HepG2 (cell line): ENCODE measurements around the gene LAMC3. TPM values are rescaled to one million over a fixed set of nuclear protein-coding genes. Genes with fewer than 3 reads are reported as not detected.

Experiments used
- CEBPB ChIP-seq: IDR thresholded peaks from 2 replicates; pipeline ENCODE4 v1.6.1; 2011; ENCODE audit warnings: low read depth, low read length, improper control_type of control experiment, borderline replicate concordance
- MLX ChIP-seq: IDR thresholded peaks from 2 replicates; pipeline ENCODE4 v1.6.1; 2016
- PREB ChIP-seq: sonication (generic); formaldehyde crosslinking; IDR thresholded peaks from 2 replicates; pipeline ENCODE4 v1.4.0; 2020; ENCODE audit warnings: missing genetic modification reagents
- ZFX ChIP-seq: sonication (generic); formaldehyde crosslinking; IDR thresholded peaks from 2 replicates; pipeline ENCODE4 v1.4.0; 2020; ENCODE audit warnings: mild to moderate bottlenecking, low read depth, missing genetic modification reagents, moderate library complexity
- ZNF44 ChIP-seq: sonication (generic); formaldehyde crosslinking; IDR thresholded peaks from 2 replicates; pipeline ENCODE4 v1.5.1; 2020; ENCODE audit warnings: mild to moderate bottlenecking, missing genetic modification reagents
- ZNF574 ChIP-seq: sonication (generic); formaldehyde crosslinking; IDR thresholded peaks from 2 replicates; pipeline ENCODE4 v1.4.0; 2020; ENCODE audit warnings: missing genetic modification reagents
- ZSCAN5A ChIP-seq: sonication (generic); formaldehyde crosslinking; IDR thresholded peaks from 2 replicates; pipeline ENCODE4 v1.8.0; 2022; ENCODE audit warnings: mild to moderate bottlenecking, missing genetic modification reagents, borderline replicate concordance
- polyA plus RNA-seq, 8 experiments: library from polyadenylated mRNA; depleted of rRNA in 3 of 8; stranded (reverse) in 7 of 8; unstranded in 1 of 8; fragments of >200 nt; fragmentation: Illumina TruSeq in 4 of 8; extraction: Trizol in 4 of 8; gene quantifications; 2 replicates each; pipeline versions ENCODE4 v1.2.1 to v1.2.3, GENCODE V29; 2011 to 2016; ENCODE audit warnings: low read depth in 4 of 8, missing spikeins in 1 of 8, mixed read lengths in 1 of 8; ENCODE audit not compliant: insufficient read depth in 1 of 8
- total RNA-seq, 5 experiments: library from RNA; depleted of rRNA; stranded (reverse); fragments of >200 nt; fragmentation: Illumina TruSeq; extraction: Trizol; gene quantifications; 2 replicates each; pipeline ENCODE4 v1.2.3, GENCODE V29; 2016; ENCODE audit warnings: low read depth in 1 of 5

The LAMC3 gene
- total and polyA plus RNA-seq, 2 of the 13 experiments (the other 11 are each of a cell fraction or from before 2014, with no cell fraction given) = 0.07 to 0.57 TPM

GRCh38 chr9:130998597-130999244 is 10.3 kb upstream of the LAMC3 start (continued):
- no peak for TF ChIP-seq PREB
- no peak for TF ChIP-seq ZNF574 (CRISPR knock-in tag)
- no peak for TF ChIP-seq MLX (CRISPR knock-in tag)
- TF ChIP-seq ZFX (CRISPR knock-in tag) = peak; percentile 9; the same call in 1 of the 2 replicates
- peak; percentile 6; the same call in 1 of the 2 replicates for TF ChIP-seq CEBPB
- no peak for TF ChIP-seq ZNF44 (CRISPR knock-in tag)
- no peak for TF ChIP-seq ZSCAN5A (CRISPR knock-in tag)
